GM21723 (cell line): ENCODE data around the gene FOXQ1.
"Not testable (repeated sequence)": the region's sequence is repeated elsewhere in the genome, so short reads cannot be mapped to it uniquely, and the experiment has no call there.

Source experiments
- ATAC-seq: cut with Tn5 transposase; IDR thresholded peaks from one replicate; pipeline ENCODE4 v1.9.1; 2021; ENCODE audit warnings: mild to moderate bottlenecking, moderate library complexity; ENCODE audit not compliant: unreplicated experiment

FOXQ1 gene

GRCh38 chr6:1290805-1291204 is 21.1 kb upstream of the FOXQ1 start:
- ATAC-seq, result no peak

GRCh38 chr6:1291381-1291780 is 20.5 kb upstream of the FOXQ1 start:
- no peak for ATAC-seq

GRCh38 chr6:1295420-1295819 is 16.5 kb upstream of the FOXQ1 start:
- no peak for ATAC-seq

- ATAC-seq, result no peak
Observed at GRCh38 chr6:1296079-1296478, 15.8 kb upstream of the FOXQ1 start.

- no peak for ATAC-seq
Observed at GRCh38 chr6:1296542-1296941, 15.4 kb upstream of the FOXQ1 start.

- ATAC-seq, result no peak
Observed at GRCh38 chr6:1297746-1298145, 14.2 kb upstream of the FOXQ1 start.

- no peak for ATAC-seq
Observed at GRCh38 chr6:1298768-1299167, 13.1 kb upstream of the FOXQ1 start.

GRCh38 chr6:1306133-1306532 is 5.8 kb upstream of the FOXQ1 start:
- no peak for ATAC-seq

- no peak for ATAC-seq
Observed at GRCh38 chr6:1309366-1309765, 2.5 kb upstream of the FOXQ1 start.

GRCh38 chr6:1310628-1311399 is 1.1 kb upstream of the FOXQ1 start:
- no peak for ATAC-seq

- no peak for ATAC-seq
Observed at GRCh38 chr6:1312203-1312472, 240 bp downstream of the FOXQ1 start.

- no peak for ATAC-seq
Observed at GRCh38 chr6:1312473-1313367, 822 bp downstream of the FOXQ1 start.

GRCh38 chr6:1313384-1313766 is 1.5 kb downstream of the FOXQ1 start:
- no peak for ATAC-seq

GRCh38 chr6:1313767-1314503 is 2.0 kb downstream of the FOXQ1 start:
- ATAC-seq, result no peak

GRCh38 chr6:1314617-1315016 is 2.7 kb downstream of the FOXQ1 start:
- no peak for ATAC-seq

GRCh38 chr6:1315201-1315559 is 3.3 kb downstream of the FOXQ1 start:
- no peak for ATAC-seq

GRCh38 chr6:1315560-1316386 is 3.9 kb downstream of the FOXQ1 start:
- ATAC-seq, result no peak

- no peak for ATAC-seq
Observed at GRCh38 chr6:1316489-1316971, 4.6 kb downstream of the FOXQ1 start.

GRCh38 chr6:1317302-1317815 is 5.5 kb downstream of the FOXQ1 start:
- no peak for ATAC-seq

- no peak for ATAC-seq
Observed at GRCh38 chr6:1318036-1318435, 6.1 kb downstream of the FOXQ1 start.

- not testable (repeated sequence) for ATAC-seq
Observed at GRCh38 chr6:1318584-1318983, 6.7 kb downstream of the FOXQ1 start.
